NCI-H524 (cell line): ENCODE results near the gene RNF166.
A peak's percentile ranks its signal among the peaks of the same experiment; 100 is the strongest.

Experiments
- DNase-seq, 2 experiments: peaks; one replicate each; lab custom pipeline; 2025; lab: John Stamatoyannopoulos, UW

RNF166 gene

DNA sequence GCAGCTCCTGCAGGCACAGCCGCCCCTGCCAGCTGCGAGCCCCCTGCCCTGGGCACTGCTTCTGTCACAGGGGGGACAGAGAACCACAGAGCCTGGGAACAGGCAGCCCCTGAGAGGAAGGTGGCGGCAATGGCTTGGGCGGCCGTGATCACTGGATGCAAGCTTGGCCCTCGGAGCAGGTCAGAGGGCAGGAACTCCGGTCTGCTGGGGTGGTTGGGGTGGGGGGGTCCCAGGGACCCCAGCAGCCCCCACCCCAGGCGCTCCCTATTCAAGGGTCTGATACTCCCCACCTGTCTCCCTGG is 53.5 kb downstream of the RNF166 start:
- DNase-seq = no peak

DNA sequence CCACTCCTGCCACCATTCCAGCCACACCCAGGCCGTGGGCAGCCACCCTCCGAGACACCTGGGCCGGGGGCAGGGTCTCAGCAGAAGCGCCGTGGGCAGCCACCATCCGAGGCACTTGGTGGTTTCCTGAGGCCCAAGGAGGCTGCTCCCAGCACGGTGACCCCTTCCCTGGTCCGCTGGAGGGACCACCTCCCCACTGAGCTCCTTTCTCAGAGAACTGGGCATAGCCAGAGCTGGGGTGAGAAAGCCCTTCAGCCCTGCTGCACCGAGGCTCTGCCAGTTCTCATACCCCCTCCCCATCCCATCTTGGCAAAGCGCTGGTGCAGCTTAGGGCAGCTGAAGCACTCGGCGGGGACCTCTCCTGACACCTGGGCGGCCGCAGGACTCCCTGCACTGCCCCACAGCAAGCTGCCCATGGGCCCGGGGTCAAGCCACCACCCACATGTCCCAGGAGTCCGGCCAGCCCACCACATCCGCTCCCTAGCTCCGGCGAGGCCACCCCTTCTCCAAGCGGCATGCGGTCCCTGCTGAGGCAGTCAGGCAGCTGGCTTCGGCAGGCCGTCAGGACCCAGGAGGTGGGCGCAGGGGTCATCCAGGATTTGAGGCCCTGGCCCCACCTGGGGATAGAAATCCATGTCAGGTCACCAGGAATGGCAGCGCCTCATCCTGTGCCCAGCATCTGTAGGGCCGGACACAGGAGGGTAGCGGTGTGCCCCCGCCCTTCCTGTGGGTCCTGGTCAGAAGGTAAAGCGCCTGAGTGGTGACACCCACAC is 54.0 kb downstream of the RNF166 start:
- no peak for DNase-seq

DNA sequence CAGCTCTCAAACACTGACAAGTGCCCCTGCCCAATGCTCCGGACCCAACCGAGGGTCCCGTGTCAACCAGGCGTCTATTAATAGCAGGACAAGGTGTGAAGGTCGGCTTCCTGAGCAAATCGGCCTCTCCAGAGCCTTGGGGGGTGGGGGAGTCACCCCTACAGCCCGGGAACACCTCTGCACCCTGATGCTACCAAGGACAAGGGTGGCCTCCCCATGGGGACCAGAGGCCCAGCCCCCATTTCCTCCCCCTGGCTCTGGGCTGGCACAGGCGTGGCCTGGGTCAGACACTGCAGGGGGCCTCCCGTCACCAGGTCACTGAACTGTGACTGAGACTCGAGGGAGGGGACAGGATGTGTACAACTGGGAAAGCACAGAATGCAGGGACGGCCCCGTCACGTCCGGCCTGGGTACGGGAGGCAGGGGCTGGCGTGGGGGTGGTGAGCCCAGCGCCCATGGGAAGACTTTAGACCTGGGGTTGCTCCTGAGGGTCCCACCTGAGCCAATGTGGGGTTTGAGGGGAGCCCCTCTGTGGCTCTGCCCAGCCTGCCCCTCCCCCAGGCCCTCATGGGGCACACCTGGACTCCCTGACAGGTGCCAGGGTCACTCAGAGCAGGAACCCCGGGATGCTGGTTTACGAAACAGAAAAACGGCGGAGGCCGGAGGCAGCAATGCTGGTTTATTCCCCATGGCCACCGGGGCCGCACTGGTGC is 54.8 kb downstream of the RNF166 start:
- DNase-seq = no peak

DNA sequence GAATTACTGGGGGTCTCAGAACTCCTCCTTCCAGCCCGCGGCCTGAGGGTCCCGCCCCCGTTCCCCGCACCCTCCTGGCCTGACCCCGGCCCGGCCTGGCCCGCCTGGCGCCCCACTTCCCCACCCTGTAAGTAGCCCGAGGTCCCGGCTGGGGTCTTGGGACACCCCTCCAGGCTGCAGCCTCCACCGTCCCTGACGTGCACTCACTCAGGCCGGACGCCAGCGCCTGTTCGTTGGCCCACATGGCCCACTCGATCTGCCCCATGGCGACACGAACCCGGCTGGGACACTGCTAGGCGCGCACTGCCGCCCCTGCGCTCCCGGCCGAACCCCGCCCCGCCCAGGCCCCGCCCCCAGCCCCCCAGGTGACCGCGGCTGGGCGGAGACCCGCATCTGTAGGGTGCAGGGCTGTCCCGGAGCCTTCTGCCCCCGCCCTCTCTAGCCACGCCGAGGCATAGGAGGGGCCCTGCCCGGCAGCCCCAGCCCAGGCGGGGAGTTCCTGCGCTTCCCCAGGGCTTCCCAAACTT is 55.4 kb downstream of the RNF166 start, which contains the start of gene CYBA:
TSS of gene CYBA (minus strand) at position 305 of the 527 bp plus-strand sequence. CDS start at position 265, 40 bp downstream.
- DNase-seq = no peak

DNA sequence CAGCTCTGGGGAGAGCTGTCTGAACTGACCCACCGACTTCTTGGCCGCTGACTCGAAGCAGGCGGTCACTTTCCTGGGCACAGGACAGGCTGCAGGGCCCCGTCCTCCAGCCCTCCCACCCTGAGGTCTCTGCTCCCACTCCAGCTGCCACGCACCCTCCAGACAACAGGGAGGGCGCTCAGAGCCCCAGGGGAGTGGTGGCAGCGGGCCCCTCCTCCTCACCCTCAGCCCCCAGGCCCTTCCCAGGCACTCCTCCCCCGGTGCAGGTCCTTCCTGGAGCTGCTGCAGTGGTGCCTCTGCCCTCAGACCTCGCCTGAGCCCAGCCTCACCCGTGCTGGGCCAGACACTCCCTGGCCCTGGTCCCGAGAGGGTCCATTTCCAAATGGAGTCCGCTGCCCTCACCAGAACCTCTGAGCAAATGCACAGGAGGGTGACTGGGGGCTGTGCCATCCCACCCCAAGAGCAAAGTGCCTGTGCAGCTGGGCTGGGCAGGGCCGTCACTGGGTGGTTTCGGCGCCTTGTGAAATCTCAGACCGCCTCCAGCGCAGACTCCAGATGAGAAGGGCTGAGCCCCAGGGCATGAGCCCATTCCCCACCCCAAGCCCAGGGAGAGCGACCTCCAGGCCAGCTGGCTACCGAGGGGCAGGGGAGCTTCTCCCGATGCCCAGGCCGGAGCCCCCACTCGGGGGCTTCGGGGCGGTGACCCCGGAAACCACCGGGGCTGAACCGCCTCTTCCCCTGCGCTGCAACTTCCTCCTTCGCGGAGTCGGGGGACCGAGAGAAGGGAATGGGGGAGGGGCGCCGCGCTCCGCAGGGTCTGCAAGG is 56.1 kb downstream of the RNF166 start:
- no peak for DNase-seq

DNA sequence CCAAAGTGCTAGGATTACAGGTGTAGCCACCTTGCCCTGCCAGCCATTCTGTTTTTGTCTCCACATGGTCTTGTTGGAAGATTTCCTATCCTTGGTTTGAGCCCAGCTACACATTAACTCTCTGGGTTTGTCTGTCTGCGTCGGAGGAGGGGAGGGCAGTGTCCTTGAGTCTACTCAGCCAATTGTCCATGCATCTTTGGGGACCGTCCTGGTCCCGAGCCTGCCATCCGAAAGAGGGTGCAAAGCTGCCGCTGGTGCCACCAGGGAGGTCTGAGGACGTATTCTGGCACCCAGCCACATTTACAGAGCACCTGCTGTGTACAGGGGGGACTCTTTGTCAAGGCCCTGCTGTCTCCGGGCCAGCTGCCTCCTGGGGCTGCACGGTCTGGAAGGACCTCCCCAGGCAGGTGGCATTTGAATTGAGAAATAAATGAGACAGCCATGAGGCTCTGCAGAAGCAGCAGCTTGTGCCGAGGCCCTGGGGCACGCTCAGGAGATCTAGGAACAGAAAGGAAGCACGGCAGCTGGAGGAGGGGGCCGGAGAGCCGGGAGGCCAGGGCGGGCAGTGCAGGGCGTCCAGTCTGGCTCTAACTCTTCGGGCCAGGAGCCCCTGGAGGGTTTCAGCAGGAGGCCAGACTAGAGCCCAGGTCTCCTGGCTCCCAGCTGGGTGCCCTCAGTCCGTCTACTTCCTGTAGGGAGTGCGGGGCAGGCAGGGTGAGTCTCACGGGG is 56.8 kb downstream of the RNF166 start:
- DNase-seq = peak; percentile 61 to 81

DNA sequence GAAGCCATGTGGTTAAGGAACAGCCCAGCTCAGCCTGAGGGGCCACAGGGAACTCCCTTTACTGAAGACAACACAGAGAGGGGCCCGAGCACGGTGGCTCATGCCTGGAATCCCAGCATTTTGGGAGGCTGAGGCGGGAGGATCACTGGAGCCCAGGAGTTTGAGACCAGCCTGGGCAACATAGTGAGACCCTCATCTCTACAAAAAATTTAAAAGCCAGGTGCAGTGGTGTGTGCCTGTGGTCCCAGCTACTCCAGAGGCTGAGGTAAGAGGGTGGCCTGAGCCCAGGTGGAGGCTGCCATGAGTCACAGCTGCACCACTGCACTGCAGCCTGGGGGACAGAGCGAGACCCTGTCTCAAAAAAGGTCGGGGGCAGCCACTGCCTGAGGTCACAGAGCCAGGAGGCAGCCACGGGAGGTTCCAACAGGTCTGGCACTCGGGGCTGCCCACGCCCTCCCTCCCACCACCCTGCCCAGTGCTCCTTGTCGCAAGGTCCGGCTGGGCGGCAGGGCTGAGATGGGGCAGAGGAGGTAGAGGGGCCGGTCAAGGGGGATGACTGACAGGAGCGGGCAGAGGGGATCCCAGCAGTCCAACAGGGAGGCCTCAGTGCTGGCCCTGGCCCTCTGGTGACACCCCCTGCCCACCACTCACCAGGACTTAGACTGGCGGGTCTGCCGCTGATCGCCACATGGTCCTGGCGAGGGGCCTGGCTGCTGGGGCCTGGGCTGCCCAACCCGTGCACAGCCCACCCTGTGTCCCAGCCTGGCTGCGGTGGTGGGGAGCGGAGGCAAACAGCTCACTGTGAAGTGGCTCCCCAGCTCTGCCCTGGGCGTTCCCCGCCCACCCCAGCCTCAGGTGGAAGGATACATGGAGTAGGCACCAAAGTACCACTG is 58.8 kb downstream of the RNF166 start:
- DNase-seq = no peak
